Superior temporal gyrus (tissue), 1 donor: ENCODE data around the gene LRIT1.
"Not testable (repeated sequence)": the region's sequence is repeated elsewhere in the genome, so short reads cannot be mapped to it uniquely, and the experiment has no call there.

Source experiments
- DNase-seq: peaks from one replicate; pipeline ENCODE4 v3.0.0-alpha.2; 2016; ENCODE audit errors: extremely low spot score

The LRIT1 gene, protein sequence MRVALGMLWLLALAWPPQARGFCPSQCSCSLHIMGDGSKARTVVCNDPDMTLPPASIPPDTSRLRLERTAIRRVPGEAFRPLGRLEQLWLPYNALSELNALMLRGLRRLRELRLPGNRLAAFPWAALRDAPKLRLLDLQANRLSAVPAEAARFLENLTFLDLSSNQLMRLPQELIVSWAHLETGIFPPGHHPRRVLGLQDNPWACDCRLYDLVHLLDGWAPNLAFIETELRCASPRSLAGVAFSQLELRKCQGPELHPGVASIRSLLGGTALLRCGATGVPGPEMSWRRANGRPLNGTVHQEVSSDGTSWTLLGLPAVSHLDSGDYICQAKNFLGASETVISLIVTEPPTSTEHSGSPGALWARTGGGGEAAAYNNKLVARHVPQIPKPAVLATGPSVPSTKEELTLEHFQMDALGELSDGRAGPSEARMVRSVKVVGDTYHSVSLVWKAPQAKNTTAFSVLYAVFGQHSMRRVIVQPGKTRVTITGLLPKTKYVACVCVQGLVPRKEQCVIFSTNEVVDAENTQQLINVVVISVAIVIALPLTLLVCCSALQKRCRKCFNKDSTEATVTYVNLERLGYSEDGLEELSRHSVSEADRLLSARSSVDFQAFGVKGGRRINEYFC

DNA sequence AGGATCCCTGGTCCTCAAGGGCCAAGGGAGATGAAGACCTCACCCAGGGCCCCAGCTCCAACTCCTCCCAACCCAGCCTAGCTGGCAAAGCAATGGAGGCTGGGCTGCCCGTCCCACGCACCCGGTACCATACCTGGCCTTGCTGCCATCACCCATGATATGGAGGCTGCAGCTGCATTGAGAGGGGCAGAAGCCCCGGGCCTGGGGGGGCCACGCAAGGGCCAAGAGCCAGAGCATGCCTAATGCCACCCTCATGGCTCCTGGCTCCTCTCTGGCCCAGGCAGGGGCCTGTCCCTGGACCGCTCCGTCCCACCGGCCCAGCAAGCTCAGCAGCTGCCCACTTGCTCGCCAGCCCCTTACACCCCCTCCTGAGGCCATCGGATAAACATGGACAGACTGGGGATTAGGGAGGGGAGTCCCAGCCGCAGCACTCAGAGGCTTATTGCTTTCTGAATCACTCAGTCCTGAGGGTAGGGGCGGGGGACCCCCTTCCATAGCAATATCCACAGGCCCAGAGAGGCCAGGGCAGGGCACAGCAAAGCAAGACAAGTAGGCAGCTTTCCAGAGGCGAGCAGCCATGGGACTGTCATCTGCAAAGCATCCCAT lies at the start of gene LRIT1:
TSS of gene LRIT1 (minus strand) at position 362 of the 606 bp plus-strand sequence. CDS start at position 255, 107 bp downstream.
- no peak for DNase-seq

DNA sequence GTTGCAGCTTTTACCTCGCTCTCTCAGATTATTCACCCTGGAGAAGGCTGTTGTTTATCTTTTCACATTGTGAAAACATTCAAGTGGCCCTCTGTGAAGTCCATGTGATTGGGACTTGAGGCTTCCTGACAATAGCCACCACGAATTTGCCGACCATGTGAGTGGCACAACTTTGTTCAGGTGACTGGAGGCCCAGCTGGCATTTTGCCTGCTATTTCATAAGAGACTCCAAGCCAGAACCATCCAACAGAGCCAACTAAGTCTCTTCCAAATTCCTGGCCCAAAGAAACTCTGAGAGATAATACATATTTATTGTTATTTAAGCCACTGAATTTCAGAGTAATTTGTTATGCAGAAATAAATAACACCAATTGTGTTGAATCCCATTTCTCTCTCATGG lies 48.9 kb upstream of the LRIT1 start:
- DNase-seq: no peak

DNA sequence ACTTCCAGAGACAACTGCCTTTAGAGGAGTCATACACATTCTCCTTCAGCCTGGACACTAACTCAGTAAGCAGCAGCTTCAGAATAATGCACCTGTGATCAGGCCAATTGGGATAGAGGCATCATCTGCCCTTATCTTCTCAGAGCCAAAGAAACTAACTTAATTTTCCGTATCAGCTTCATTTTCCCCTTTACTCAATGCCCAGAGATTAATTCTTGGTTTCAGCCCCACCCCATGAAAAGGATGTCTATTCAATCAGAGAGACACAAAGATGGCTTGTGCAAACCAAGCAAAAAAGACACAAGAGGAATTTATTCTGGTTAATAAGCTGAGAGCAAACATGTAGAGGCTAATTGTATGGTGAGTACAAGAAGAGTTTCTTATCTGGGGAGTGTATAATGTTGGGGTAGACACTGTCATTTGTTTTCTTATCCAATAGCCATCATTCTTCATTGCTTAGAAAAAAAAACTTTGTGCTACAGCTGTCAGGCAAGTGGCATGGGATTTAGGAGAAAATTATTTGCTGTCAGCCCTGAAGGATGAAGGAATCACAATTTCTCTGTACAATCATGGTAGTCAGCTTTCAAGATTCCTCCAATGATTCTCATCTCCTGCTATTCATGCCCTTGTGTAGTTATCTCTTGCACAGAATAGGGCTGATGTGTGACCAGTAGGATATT lies 48.3 kb upstream of the LRIT1 start:
- DNase-seq: no peak

DNA sequence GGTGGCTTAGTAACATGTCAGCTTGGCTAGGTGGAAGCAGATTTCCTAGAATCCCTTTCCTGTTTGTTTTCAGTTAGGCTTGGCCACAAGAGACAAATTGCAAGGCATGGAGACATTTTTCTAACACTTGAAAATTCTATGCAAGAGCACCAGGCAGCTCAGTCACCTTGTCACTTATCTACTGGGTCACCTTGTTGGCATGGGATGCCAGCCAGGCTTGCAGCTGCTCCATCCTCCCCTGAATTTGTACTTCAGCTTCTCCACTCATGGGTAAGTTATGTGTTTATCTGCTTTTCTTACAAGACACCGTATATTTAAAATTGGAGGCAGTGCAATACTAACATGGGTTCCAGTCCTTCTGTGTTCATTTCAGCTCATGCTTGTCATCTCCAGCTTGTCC lies 46.8 kb upstream of the LRIT1 start:
- no peak for DNase-seq

DNA sequence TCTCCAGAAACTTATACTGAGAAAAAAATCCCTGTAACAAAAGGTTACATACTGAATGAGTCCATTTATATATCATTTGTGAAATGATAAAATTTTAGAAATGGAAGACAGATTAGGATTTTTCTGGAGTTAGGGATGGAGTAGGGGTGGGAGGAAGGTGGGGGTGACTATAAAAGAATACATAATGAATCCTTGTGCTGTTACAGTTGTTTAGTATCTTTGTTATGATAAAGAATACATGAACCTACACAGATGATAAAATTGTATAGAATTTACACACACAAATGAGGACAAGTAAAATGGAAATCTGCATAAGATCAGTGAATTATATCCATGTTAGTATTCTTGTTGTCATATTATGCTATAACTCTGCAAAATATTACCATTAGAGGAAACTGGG lies 45.3 kb upstream of the LRIT1 start:
- no peak for DNase-seq

DNA sequence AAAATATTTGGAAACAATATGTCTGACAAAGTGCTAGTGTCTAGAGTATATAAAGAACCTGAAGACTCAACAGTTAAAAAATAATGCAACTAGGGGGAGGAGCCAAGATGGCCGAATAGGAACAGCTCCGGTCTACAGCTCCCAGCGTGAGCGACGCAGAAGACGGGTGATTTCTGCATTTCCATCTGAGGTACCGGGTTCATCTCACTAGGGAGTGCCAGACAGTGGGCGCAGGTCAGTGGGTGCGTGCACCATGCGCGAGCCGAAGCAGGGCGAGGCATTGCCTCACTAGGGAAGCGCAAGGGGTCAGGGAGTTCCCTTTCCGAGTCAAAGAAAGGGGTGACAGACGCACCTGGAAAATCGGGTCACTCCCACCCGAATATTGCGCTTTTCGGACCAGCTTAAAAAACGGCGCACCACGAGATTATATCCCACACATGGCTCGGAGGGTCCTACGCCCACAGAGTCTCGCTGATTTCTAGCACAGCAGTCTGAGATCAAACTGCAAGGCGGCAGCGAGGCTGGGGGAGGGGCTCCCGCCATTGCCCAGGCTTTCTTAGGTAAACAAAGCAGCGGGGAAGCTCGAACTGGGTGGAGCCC lies 38.6 kb upstream of the LRIT1 start:
- DNase-seq: not testable (repeated sequence)

DNA sequence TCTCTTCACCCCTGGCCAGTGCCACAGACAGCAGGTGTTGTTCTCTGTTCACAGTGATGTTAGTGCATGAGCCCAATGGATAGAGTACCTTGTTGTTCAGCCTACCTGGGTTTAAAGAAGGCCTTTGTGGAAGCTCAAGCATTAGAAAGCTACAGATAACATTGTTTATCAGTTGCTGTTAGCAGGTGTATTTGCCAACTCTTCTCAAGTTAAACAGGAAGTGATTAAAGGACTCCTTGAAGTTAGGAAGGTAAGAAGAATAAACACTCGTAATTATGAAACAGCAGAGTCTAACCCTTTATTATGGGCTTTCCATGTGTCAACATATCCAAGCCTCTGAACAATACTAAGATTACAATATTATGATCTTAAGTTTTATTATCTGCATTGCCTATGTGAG lies 29.4 kb upstream of the LRIT1 start:
- no peak for DNase-seq

DNA sequence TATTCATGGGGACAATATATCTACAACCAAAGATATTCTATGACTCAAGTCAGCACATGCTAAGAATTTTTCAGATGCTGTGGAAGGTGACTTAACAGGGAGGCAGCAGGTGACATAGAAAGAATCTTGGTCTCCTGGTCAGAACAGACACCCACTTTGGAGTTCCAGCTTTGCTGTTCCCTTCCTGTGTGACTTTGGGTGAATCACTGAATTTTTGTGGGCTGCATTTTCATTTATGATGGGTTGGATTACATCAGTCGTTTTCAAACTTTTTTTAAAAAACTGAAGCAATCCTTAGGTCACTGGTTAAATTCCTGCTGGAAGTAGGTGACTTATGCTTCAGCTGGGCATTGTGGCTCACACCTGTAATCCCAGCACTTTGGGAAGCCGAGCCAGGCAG lies 28.4 kb upstream of the LRIT1 start:
- DNase-seq: no peak

DNA sequence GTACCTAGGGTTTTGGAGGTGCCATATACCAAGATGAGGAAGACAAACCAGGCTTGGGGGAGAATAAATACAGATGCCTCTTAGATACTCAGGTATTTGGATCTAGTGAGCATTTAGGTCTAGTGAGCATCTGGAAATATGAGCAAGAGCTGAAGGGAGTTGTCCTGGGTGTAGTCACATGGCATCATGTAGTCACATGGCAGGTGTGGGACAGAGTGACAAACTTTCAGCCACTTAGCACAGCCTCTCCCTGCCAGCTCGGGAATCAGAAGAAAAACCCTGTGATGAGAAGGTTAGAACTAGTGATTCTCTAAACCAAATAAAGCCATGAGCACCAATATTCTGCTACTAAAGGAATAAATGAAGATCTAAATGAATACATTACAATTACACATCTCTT lies 27.8 kb upstream of the LRIT1 start:
- DNase-seq: no peak

DNA sequence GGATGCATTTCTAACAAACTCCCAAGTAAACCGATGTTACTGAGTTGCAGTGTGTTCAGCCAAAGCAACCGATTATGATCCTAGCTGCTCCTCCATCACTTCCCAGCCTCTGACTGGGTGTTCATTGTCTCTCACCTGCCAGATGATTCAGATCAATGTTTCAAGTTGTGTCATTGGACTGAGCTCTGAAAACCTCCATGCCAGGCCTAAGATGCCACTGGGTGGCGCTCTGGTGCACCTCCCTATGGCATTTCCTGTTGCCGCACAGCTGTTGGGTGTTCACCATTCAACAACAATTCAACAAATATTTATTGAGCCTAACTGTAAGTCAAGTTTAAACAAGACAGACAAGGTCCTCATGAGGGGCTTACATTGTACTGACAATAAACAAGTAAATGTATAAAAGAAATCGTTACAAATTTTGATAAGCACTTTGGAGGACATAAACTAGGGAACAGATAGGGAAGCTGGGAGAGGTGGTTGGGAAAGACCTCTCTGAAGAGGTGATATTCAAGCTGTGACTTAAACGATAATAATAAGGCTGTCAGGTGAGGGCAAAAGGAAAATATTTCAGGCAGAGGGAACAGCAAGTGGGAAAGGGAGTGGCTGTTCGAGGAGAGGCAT lies 26.3 kb upstream of the LRIT1 start:
- DNase-seq: peak; percentile 42

DNA sequence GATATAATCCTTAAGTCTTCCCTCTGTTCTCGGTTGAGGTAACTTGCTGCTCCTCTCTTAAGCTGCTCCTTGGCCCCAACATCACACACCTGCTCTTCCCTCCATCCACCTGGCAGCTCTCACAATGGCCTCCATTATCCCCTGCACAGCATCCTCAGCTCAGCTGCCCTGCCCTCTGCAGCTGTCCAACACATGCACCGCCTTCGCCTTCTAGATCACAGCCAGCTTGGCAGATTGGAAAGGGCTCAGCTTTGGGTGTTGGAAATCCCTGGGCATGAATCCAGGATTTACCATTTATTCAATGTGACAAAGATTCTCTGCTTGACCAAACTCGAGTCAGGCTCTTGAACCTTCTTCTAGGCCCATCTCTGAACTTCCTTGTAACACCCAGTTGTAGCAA lies 24.1 kb upstream of the LRIT1 start:
- peak; percentile 35 for DNase-seq

DNA sequence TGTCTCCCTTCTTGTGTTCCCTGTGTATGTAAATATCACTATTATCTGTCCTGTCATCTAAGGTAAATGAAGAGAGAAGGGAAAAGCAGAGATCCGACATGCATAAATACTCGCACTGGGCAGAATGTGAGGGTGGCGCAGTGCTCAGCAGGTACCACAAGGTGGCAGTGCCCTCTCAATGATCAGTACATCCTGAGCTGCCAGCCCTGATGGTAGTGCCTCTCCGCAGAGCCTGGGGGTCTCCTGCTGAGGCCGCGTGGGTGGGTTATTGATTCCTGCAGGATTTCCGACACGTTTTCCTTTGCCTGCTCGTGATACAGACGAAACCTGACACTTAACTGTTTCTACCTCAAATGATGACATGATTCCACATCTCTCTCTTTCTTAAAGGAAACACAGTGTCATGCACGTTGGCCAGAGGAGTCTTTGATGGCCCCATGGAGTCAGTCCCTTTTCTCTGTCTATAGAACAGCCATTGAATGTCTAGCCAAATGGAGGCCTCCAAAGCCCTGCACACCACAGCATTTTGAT lies 23.3 kb upstream of the LRIT1 start:
- DNase-seq: peak; percentile 88

DNA sequence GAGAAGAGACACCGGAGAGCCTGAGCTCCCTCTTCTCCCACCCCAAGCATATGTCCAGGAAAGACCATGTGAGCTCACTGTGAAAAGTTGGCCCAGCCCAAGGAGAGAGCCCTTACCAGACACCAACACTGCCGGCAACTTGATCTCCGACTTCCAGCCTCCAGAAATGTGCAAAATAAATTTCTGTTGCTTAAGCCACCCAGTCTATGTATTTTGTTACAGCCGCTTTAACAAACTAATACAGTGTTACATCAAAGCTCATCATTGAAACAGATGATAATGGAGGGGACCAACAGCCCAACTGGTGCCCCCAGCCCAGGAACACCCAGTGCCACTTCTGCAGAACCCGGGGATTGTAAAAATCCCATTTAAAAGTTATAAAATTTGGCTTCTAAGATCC lies 22.4 kb upstream of the LRIT1 start:
- no peak for DNase-seq

DNA sequence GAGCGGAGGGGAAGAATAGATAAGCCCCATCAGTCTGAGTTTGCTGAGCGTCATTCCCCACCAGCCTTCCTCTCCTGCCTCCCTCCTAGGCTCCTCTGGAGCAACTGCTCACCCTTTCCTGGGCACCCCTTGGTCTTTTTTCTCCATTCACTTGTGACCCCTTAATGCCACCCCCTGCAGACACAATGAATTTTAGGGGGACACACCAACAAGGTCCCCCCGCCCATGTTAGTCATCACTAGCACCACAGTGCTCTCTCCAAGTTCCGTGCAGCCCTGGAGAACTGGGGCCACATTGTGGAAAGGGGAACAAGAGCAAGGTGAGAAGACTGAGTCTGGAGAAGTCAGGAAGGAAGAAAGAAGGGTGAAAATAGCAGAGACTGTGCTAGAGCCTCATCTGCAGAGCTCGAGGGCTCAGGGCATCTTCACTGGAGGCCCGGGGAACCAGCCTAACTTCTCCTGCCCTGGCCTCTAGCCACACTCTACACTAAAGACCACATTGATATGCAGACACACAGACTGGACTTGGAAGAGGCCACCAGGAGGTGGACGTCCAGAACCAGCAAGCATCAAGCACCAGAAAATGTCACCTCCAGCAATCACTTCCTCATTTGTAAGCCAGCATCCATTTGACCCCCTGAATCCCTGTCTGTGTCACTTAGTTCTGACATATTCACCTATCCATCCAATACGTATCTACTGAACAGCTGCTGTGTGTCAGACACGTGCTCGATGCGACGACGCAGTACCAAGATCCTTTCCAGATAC lies 21.0 kb upstream of the LRIT1 start:
- DNase-seq: no peak

DNA sequence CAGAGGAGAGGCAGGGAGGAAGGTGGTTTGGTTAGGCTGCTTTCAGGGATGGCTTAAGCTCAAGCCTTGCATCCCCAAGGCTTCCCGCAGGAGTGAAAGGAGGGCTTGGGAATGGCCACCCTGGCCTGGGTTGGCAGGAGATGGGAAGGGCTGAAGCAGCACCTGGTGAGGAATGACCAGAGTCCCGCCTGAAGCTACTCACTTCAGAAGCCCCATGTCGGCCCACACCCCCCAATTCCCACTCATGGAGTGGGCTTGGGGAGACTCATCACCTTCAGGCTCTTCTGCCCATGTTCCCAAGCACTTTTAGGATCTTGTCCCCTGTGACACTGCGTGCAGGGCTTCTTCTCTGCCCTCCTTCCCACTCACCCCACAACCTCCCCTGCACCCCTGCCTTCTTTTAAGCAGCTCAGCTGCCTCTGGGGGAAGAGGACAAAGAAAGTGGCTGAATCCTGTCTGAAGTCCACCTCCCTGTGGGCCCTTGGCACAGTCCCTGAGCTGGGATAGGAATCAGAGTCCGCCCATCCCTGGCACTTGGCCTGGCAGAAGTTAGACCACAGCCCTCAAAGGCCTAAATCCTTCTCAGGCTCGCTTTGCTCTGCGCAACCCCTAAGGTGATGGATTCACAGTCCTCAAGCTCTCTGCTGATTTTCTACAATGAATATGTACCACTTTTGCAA lies 20.0 kb upstream of the LRIT1 start:
- no peak for DNase-seq

DNA sequence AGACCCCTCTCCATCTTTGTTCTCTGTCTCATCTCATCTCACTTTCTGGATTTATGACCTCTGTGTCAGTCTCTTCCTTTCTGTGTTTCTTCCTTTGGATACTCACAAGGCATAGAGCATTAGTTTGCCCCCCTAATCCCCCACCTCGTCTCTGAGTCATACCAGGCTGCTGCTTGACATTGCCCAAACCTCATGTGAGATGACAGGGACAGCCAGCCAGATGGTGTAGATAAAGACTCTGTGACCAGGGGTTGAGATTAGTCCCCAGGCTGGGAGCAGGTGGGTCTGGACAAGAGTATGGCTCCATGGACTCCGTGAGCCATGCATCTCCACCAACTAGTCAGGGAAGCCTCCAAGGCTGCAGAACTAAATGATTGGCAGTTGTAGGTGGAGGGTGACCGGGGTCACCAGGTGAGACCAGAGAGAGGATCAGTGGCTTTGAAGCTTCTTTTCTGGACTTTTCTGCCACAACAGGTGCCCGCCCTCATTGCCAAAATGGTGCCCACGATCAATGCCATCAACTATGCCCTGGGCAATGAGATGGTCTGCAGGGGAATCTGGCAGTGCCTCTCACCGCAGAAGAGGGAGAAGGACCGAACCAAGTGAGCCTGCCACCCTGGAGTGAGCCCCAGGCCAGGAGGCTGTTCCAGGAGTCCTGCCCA lies 16.8 kb upstream of the LRIT1 start:
- DNase-seq: no peak

DNA sequence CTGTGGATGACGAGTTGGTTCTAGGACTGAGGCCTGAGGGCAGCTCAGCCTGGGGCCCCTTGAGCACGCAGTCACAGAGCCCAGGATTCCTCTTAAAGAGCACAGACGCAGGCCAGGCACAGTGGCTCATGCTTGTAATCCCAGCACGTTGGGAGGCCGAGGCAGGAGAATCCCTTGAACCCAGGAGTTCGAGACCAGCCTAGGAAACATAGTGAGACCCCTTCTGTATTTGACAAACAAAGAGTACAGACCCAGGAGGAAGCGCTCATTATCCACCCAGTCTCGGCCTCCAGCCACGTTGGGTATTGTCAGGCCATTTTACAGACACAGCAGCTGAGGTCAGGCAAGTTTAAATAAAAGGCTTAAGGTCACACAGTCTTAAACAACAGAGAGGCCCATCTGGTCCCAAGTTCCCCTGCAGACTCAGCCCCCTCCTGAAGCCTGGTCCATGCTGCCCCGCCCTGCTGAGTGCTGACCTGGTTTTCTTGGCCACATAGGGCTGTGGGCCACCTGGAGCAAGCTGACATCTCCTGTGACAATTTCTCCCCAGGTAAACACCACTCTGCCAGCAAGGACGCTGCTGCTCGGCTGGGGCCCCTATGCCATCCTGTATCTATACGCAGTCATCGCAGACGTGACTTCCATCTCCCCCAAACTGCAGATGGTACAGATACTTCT lies 16.1 kb upstream of the LRIT1 start:
- DNase-seq: no peak

DNA sequence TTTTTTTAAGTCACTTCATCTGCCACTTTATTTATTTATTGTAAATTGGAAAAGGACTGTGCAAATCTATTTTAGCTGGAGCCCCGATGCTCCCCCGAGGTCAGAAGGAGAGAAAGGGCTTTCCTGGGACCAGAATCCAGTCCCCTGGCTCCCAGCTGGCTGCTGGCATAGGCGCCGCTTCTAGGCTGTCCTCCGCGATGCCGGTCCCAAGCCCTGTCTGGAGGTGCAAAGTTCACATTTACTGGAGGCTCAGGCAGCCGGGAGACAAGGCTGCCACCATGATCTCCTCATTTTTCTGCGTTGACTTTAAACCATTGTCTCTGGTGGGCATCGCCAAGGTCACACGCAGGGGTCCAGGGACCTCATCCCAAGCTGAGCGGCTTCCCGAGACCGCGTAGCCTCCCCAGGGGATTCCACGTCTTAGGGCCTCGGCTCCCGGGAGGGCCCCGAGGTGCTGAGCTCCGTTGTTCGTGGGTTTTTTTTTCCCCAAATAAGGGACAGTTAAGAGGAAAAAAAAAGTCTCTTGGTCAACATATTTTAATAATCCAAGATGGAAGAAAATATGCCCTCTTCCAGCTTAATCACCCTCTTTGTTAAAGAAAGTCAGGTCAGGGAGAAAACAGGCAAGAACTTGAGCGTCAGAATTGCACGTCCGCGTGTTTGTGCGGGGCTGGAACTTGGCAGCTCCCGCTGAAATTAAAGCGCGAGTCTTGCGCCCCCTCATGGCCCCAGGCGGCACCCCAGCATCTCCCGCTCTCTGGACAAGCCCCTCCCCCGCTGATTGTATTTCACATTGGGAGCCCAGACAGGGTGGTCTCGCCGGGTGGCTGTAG lies 15.4 kb upstream of the LRIT1 start:
- peak; percentile 71 for DNase-seq
